NB4 (cell line): ENCODE measurements around the gene MAD1L1.

Source experiments
- DNase-seq: peaks from one replicate; pipeline ENCODE4 v3.0.0; 2010; ENCODE audit warnings: low read depth
- H3K4me3 ChIP-seq: one replicate; pipeline ENCODE4 v1.5.1; 2011; ENCODE audit warnings: mild to moderate bottlenecking, low read depth, low read length, moderate library complexity
- MYC ChIP-seq: IDR thresholded peaks from 2 replicates; pipeline ENCODE4 v1.6.1; 2011; ENCODE audit warnings: low read depth, low read length
- POLR2A ChIP-seq: IDR thresholded peaks from 2 replicates; pipeline ENCODE4 v1.6.1; 2011; ENCODE audit warnings: mild to moderate bottlenecking; ENCODE audit not compliant: insufficient read length; ENCODE audit errors: extremely low read depth
- TF ChIP-seq, protein P1 (sequence below): IDR thresholded peaks from 2 replicates; pipeline ENCODE4 v1.6.1; 2011; ENCODE audit warnings: low read depth, low read length
- TF ChIP-seq, protein P2 (sequence below): IDR thresholded peaks from one replicate; pipeline ENCODE4 v1.5.1; 2012; ENCODE audit warnings: low read depth, low read length

Gene MAD1L1

DNA sequence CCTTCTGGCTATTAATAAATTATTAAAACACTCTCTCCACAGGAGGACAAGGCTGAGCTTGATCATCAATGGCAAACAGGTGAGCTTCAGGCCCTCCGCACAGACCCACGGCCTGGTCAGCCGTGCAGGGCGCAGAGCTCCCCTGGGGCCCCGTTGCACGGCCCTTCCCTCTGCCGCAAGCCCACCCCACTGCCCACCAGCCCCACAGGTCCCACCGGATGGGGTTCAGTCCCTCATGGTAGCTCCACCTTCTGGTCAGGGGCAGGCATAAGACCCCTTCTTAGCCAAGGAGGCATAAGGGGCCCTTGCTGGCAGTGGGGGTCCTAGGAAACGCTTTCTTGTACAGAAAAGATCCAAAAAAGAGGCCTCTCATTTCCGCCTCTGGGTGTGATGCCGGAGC lies 84.6 kb downstream of the MAD1L1 start:
- TF ChIP-seq, protein P1, sequence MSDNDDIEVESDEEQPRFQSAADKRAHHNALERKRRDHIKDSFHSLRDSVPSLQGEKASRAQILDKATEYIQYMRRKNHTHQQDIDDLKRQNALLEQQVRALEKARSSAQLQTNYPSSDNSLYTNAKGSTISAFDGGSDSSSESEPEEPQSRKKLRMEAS = no peak
- TF ChIP-seq, protein P2, sequence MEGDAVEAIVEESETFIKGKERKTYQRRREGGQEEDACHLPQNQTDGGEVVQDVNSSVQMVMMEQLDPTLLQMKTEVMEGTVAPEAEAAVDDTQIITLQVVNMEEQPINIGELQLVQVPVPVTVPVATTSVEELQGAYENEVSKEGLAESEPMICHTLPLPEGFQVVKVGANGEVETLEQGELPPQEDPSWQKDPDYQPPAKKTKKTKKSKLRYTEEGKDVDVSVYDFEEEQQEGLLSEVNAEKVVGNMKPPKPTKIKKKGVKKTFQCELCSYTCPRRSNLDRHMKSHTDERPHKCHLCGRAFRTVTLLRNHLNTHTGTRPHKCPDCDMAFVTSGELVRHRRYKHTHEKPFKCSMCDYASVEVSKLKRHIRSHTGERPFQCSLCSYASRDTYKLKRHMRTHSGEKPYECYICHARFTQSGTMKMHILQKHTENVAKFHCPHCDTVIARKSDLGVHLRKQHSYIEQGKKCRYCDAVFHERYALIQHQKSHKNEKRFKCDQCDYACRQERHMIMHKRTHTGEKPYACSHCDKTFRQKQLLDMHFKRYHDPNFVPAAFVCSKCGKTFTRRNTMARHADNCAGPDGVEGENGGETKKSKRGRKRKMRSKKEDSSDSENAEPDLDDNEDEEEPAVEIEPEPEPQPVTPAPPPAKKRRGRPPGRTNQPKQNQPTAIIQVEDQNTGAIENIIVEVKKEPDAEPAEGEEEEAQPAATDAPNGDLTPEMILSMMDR = peak; percentile 33
- TF ChIP-seq POLR2A = no peak
- H3K4me3 ChIP-seq = no peak overlapping the region
- DNase-seq = no peak

DNA sequence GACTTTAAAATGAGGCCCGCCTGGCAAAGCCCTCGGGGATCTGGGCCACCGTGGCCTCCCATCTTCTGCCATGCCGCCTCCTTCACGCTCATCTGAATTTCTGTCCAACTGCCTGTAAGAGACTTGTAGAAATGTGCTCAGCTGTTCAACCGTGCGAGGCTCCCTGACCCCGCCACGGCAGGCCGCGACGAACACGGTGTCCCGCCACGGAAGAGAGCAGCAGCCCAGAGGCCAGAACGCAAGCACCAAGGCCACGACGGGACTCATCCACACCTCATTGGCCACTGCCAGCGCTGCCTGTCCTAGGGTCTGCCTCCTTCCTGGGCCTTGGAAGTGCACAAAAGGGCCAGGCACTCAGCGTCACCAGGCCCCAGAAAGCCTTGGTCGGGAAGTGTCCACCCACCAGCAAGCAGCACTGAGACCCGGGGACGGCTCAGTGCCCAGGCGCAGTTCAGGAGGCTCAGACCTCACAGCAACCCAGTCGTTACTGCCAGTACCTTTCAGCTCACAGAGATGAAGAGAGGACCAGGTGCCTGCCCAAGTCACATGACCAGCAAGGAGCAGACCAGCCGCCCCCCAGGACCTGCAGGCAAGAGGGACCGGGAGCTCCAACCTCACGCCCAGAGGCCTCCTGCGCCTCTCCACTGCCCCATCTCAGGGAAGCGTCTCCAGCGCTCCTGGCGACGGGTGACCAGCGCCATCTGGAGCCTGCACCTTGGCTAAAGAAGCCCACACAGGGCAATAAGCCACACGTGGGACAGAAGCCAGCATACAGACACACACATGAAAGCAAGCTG lies 85.9 kb downstream of the MAD1L1 start:
- DNase-seq = peak; percentile 25
- TF ChIP-seq, protein P1 = no peak
- TF ChIP-seq, protein P2 = no peak
- no peak overlapping the region for H3K4me3 ChIP-seq

DNA sequence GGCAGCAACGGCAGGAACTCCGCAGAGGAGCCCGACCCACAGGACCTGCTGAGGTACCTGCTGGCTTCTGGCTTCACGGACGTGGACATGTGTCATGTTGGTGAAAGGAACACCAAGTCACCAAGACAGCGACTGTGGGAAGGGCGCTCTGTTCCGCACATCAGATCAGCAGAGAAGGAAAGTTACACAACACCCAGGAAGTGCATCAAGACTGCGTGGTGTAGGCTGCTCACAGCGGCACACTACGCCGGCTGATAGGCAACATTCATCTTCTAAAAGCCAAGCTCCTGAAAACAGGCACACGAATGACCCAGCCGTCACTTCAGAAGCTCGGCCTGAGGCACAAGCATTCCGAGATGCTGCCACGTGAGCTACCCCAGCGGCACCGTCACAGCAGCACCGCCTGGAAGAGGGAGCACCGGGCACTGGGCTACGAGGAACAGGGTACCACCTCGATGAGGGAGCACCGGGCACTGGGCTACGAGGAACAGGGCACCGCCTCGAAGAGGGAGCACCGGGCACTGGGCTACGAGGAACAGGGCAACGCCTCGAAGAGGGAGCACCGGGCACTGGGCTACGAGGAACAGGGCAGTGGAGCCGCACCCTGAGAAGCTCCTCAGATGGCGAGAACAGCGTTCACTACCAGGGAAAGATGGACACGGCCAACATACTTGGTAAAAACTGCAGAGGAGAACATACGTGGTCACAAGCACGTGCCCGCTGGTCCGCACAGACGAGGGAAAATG lies 86.7 kb downstream of the MAD1L1 start:
- H3K4me3 ChIP-seq = no peak overlapping the region
- DNase-seq = no peak
- TF ChIP-seq MYC = no peak
- TF ChIP-seq, protein P2 = no peak

DNA sequence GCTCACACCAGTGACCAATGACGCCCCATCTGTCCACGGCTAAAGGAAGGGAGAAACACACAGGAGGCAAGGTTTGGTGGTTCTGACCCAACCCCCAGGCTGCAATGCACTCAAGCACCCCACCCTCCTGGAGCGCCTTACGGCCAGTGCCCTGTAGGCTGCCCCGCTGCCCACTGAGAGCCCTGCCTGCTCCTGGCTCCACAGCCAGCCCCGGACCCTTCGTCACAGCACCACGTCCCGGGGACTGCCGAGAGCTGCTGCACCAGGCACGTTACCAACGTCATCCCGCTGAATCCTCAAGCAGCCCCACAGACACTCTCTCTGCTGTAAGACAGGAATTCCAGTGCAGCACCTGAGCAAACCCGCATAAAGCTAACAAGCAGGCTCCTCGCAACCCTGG lies 87.8 kb downstream of the MAD1L1 start:
- no peak for DNase-seq

DNA sequence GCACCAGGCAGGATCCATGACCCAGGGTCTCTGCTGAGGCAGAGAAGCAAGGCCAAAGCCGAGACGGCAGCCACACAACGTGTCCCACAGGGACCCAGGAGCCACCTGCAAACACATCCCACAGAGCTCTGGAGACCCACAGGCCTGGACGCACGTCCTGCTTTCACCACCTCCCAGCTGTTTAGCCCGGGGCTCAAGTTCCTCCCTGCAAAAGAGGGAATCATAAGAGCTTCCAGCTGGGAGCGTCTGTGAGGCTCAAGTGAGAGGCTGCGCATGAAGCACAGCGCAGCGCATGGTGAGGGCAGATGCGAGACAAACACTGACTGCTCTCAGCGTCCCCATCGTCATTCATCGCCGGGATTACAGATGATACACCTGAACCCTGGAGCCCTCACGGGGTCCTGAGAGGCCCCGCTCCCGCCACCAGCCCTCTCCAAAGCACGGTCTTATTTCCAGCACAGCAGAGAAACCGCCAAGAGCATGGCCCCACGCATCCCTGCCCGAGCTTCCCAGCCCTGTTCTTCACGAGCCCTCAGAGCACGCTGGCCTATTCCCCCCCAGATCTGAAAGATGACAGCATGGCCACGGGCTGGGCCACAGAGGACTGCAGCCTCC lies 88.7 kb downstream of the MAD1L1 start:
- no peak for DNase-seq
- no peak overlapping the region for H3K4me3 ChIP-seq
- TF ChIP-seq, protein P2 = no peak
- TF ChIP-seq, protein P1 = no peak
- TF ChIP-seq POLR2A (no peak), MYC (no peak)

More for the DNA sequence above, 87.8 kb downstream of the MAD1L1 start:
- H3K4me3 ChIP-seq = no peak overlapping the region
- TF ChIP-seq MYC (no peak), POLR2A (no peak)
- TF ChIP-seq, protein P1 = no peak
- TF ChIP-seq, protein P2 = no peak
